ENCODE measurements around the gene FMNL2.

The FMNL2 gene

DNA sequence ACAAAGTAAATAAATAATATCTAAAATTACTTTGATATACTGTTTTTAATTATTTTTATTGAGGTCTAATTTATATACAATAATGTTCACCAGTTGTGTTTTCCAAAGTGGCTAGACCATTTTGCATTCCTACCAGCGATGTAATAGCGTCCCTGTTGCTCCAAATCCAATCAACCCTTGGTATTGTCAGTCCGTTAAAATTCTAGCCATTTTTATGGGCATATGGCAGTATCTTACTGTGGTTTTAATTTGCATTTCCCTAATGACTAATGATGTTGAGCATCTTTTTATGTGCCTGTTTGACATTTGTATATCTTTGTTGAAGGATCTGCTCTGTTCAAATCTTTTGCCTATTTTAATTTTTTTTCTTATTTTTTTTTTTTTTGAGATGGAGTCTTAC, 197.3 kb downstream of the FMNL2 start:
- TF ChIP-seq, protein P1, sequence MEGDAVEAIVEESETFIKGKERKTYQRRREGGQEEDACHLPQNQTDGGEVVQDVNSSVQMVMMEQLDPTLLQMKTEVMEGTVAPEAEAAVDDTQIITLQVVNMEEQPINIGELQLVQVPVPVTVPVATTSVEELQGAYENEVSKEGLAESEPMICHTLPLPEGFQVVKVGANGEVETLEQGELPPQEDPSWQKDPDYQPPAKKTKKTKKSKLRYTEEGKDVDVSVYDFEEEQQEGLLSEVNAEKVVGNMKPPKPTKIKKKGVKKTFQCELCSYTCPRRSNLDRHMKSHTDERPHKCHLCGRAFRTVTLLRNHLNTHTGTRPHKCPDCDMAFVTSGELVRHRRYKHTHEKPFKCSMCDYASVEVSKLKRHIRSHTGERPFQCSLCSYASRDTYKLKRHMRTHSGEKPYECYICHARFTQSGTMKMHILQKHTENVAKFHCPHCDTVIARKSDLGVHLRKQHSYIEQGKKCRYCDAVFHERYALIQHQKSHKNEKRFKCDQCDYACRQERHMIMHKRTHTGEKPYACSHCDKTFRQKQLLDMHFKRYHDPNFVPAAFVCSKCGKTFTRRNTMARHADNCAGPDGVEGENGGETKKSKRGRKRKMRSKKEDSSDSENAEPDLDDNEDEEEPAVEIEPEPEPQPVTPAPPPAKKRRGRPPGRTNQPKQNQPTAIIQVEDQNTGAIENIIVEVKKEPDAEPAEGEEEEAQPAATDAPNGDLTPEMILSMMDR (IDR thresholded peaks at IDR 0.05; ENCODE audit: low read length, missing control alignments): no peak
- no peak overlapping the region for H3K4me3 ChIP-seq (replicated peaks; ENCODE audit: low read depth, low read length)
- no peak for DNase-seq (ENCODE audit: low read depth)

DNA sequence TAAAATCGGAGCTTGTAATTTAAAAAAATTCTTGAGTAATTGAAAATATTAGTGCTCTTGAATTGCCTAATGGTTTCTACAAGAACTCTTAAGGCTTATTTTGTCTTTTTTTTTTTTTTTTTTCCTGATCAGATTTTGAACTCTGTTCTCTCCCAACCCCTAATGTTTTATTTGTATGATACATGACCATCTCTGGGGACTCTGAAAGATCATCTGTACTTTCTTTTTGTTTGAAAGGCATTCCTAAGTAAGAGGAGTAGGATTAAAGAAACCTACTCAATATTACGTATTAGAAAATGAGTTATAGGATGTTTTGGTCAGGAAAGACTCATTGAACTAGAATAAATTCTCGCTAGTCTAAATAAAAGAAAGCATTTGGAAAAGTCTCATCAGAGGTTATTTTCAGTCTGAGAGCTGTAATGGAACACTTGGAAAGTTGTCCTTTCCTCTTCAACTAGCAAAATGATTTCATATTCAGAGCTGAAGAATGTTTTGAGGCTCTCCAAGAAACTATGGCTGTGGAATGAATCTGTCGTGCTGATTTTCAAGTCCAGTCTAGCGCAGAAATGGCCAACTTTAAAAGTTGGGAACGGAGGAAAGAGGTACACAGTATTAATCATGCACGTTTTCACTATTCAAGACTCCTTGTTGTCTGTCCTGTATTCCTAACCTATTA, 199.6 kb downstream of the FMNL2 start:
- no peak for DNase-seq (ENCODE audit: low read depth)
- TF ChIP-seq, protein P1 (IDR thresholded peaks at IDR 0.05; ENCODE audit: low read length, missing control alignments): no peak
- H3K4me3 ChIP-seq (replicated peaks; ENCODE audit: low read depth, low read length): no peak overlapping the region

DNA sequence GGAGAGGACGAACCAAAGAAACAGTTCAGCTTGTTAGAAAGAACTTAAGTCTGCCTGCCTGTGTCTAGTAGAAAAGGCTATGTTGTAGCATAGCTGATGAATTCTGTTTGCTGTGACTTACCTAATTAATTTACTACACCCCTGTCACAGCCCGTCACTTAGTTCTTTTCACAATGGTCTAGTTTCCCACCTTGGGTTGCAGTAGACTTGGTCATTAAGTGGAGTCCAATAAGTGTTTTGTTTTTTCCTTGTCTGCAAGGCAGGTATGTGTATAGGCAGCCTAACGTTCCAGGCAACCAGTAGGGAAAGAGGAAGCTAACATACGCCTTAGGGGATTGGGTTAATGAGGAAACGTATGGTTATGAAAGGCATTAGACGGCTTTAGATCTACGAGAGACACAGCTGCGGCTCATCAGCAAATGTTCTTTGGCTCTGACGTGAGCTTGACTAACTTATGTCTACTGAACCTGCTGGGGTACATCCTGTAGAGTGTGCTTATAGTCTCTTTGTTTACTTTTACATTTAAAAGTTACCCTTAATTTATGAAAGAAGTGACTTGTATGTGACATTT, 202.2 kb downstream of the FMNL2 start:
- H3K4me3 ChIP-seq (replicated peaks; ENCODE audit: low read depth, low read length): no peak overlapping the region
- DNase-seq (ENCODE audit: low read depth): peak; percentile 35

DNA sequence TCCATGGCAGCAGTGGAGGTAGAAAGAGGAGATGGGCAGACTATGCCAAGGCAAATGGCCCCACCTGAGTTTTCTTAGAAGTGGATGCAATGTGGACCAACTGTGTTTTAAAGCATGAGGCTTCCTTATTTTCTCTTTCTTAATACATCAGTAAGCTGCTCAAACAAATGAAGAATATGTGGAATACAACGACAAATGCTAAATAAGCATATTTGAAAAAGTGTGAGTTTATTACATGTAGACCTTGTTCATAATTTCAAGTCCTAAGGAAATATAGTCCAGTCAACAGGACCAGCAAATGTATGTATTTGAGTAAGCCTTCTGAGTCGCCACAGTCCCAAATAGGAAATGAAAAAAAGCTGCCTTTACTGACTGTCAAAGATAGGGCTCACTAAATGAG, 204.4 kb downstream of the FMNL2 start:
- no peak overlapping the region for H3K4me3 ChIP-seq (replicated peaks; ENCODE audit: low read depth, low read length)
- no peak for DNase-seq (ENCODE audit: low read depth)
- TF ChIP-seq, protein P1 (IDR thresholded peaks at IDR 0.05; ENCODE audit: low read length, missing control alignments): no peak

More for the DNA sequence above, 202.2 kb downstream of the FMNL2 start:
- TF ChIP-seq, protein P1 (IDR thresholded peaks at IDR 0.05; ENCODE audit: low read length, missing control alignments): no peak

DNA sequence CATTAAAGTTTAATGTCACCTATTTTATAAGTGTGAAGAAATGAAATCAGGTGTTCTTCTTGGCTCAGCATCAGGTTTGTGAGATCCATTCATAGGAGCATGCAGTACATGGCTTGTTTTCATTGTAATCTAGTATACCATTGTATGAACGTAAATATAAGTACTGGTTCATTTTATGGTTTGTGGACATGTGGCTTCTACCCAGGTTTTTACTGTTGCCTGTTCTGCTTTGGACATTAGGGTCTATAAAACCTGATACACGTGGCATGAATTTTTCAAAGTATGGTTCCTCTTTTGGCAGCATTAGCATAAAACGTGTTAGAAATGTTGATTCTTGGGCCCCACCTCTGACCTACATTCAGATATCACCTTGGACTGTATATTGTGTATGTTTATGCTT, 206.7 kb downstream of the FMNL2 start:
- no peak overlapping the region for H3K4me3 ChIP-seq (replicated peaks; ENCODE audit: low read depth, low read length)
- DNase-seq (ENCODE audit: low read depth): no peak
- TF ChIP-seq, protein P1 (IDR thresholded peaks at IDR 0.05; ENCODE audit: low read length, missing control alignments): no peak

DNA sequence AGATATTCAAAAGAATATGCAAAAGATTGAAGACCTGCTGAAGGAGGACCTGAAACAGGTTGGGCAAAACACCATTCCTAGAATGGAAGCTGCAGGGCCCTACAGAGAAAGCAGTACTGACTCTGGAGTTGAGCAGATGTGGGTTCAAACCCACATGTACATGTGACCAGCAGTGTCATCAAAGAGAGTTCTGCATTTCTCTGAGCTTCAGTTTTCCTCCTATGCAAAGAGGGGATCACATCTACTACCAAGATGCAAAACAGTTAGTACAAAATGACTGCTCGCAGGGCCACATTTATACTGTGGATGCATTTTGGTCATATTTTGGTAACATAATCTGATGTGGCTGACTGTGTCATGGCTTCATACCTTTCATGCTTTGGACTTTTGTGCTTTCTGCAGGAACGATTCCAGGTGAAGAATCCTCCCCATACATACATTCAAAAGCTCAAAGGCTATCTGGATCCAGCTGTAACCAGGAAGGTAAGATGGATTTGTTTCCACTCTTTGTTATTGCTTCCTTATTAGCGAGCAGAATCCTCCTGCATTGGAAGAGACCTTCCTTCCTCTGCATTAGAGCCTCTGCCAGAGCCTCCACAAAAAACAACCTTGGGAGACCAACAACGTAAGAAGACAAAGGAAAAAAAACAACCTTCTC, 207.5 kb downstream of the FMNL2 start:
- TF ChIP-seq, protein P1 (IDR thresholded peaks at IDR 0.05; ENCODE audit: low read length, missing control alignments): no peak
- no peak for DNase-seq (ENCODE audit: low read depth)
- H3K4me3 ChIP-seq (replicated peaks; ENCODE audit: low read depth, low read length): no peak overlapping the region

All from fibroblast of pulmonary artery (primary cell).